OCI-LY1 (cell line): ENCODE results near the gene CACNA1D.

Experiments
- H2AFZ ChIP-seq: fragments of 200-600 bp; sonication (generic), shearing (Covaris generic); 2 replicates; pipeline ENCODE4 v1.6.0; 2014; ENCODE audit warnings: antibody characterized with exemption, mild to moderate bottlenecking, low read length
- H3F3A ChIP-seq: fragments of 200-600 bp; sonication (generic), shearing (Covaris generic); 2 replicates; pipeline ENCODE4 v1.6.0; 2014; ENCODE audit warnings: mild to moderate bottlenecking, antibody characterized with exemption, low read length, moderate library complexity; ENCODE audit not compliant: insufficient read depth
- H3K27ac ChIP-seq: fragments of 200-600 bp; sonication (generic); 2 replicates; pipeline ENCODE4 v1.5.1; 2014; ENCODE audit warnings: low read length, mixed run types, mild to moderate bottlenecking, low read depth; ENCODE audit not compliant: poor library complexity, severe bottlenecking
- H3K27me3 ChIP-seq: fragments of 200-600 bp; sonication (generic); 2 replicates; pipeline ENCODE4 v1.6.0; 2014; ENCODE audit warnings: antibody characterized with exemption, mild to moderate bottlenecking, low read length, moderate library complexity; ENCODE audit not compliant: insufficient read depth
- H3K36me3 ChIP-seq: fragments of 200-600 bp; sonication (generic); 2 replicates; pipeline ENCODE4 v1.6.1; 2014; ENCODE audit warnings: mild to moderate bottlenecking, antibody characterized with exemption, low read length, moderate library complexity, mixed read lengths; ENCODE audit not compliant: insufficient read depth
- H3K4me1 ChIP-seq: fragments of 200-600 bp; sonication (generic); 2 replicates; pipeline ENCODE4 v1.5.1; 2014; ENCODE audit warnings: mild to moderate bottlenecking, low read length, moderate library complexity; ENCODE audit not compliant: insufficient read depth, severe bottlenecking
- H3K4me2 ChIP-seq: fragments of 200-600 bp; sonication (generic), shearing (Covaris generic); 2 replicates; pipeline ENCODE4 v1.6.1; 2014; ENCODE audit warnings: low read length
- H3K4me3 ChIP-seq: fragments of 200-600 bp; sonication (generic); 2 replicates; pipeline ENCODE4 v1.5.1; 2014; ENCODE audit warnings: low read length, low read depth, mild to moderate bottlenecking, mixed read lengths; ENCODE audit not compliant: poor library complexity, severe bottlenecking
- H3K79me2 ChIP-seq: fragments of 200-600 bp; shearing (Covaris generic); 2 replicates; pipeline ENCODE4 v1.6.1; 2016; ENCODE audit warnings: mixed run types, low read length, mixed read lengths; ENCODE audit not compliant: insufficient read depth
- H3K9ac ChIP-seq: fragments of 200-600 bp; sonication (generic), shearing (Covaris generic); 2 replicates; pipeline ENCODE4 v1.6.1; 2014; ENCODE audit warnings: mild to moderate bottlenecking, low read length, mixed read lengths
- H3K9me2 ChIP-seq: fragments of 200-600 bp; sonication (generic), shearing (Covaris generic); 2 replicates; pipeline ENCODE4 v1.6.1; 2014; ENCODE audit warnings: low read depth, mild to moderate bottlenecking, low read length, mixed read lengths
- H3K9me3 ChIP-seq: fragments of 200-600 bp; shearing (Covaris generic); 2 replicates; pipeline ENCODE4 v1.6.1; 2014; ENCODE audit warnings: low read length, mixed read lengths
- H4K20me1 ChIP-seq: fragments of 200-600 bp; sonication (generic), shearing (Covaris generic); 2 replicates; pipeline ENCODE4 v1.6.0; 2016; ENCODE audit warnings: mild to moderate bottlenecking, low read length; ENCODE audit not compliant: insufficient read depth
- CTCF ChIP-seq: fragments of 200-600 bp; sonication (generic), shearing (Covaris generic); IDR thresholded peaks from 2 replicates; pipeline ENCODE4 v1.5.1; 2017; ENCODE audit warnings: mild to moderate bottlenecking, antibody characterized with exemption, low read length, moderate library complexity, mixed read lengths
- EZH2 ChIP-seq: fragments of 200-600 bp; sonication (generic), shearing (Covaris generic); IDR thresholded peaks from 2 replicates; pipeline ENCODE4 v1.8.0; 2017; ENCODE audit warnings: borderline replicate concordance, mixed run types, mild to moderate bottlenecking, antibody characterized with exemption, low read length, moderate library complexity, mixed read lengths

The CACNA1D gene

GRCh38 chr3:53674582-53674981, 180.2 kb downstream of the CACNA1D start:
- H3K9ac ChIP-seq: no peak overlapping the region
- no peaks in the 10 kb centered on the region for H3K79me2 ChIP-seq
- no peak overlapping the region for H2AFZ ChIP-seq

GRCh38 chr3:53675022-53675697, 180.7 kb downstream of the CACNA1D start:
- no peaks in the 10 kb centered on the region for H3K9me2 ChIP-seq
- H3K27ac ChIP-seq: no peak overlapping the region
- no peak overlapping the region for H3K9ac ChIP-seq
- no peaks in the 10 kb centered on the region for H3F3A ChIP-seq
- no peaks in the 10 kb centered on the region for H3K36me3 ChIP-seq
- H3K4me3 ChIP-seq: no peak overlapping the region
- no peak overlapping the region for H3K4me2 ChIP-seq
- H3K27me3 ChIP-seq: no peaks in the 10 kb centered on the region
- no peaks in the 10 kb centered on the region for H3K79me2 ChIP-seq
- H3K4me1 ChIP-seq: no peaks in the 10 kb centered on the region
- no peaks in the 10 kb centered on the region for H4K20me1 ChIP-seq
- TF ChIP-seq CTCF (no peak), EZH2 (no peak)
- no peaks in the 10 kb centered on the region for H3K9me3 ChIP-seq
- no peak overlapping the region for H2AFZ ChIP-seq

More at GRCh38 chr3:53674582-53674981, 180.2 kb downstream of the CACNA1D start:
- H3K27ac ChIP-seq: no peak overlapping the region
- no peaks in the 10 kb centered on the region for H3K4me1 ChIP-seq
- no peaks in the 10 kb centered on the region for H3K9me3 ChIP-seq
- TF ChIP-seq CTCF (no peak), EZH2 (no peak)
- H3K4me3 ChIP-seq: no peak overlapping the region
- no peaks in the 10 kb centered on the region for H3K9me2 ChIP-seq
- no peaks in the 10 kb centered on the region for H3K27me3 ChIP-seq
- H3F3A ChIP-seq: no peaks in the 10 kb centered on the region
- H4K20me1 ChIP-seq: no peaks in the 10 kb centered on the region
- H3K36me3 ChIP-seq: no peaks in the 10 kb centered on the region
- H3K4me2 ChIP-seq: no peak overlapping the region

GRCh38 chr3:53675942-53676341, 181.5 kb downstream of the CACNA1D start:
- TF ChIP-seq CTCF: no peak
- TF ChIP-seq EZH2: no peak
- Histone ChIP-seq H3K27me3 (no peaks in the 10 kb centered on the region), H3K4me2 (no peak overlapping the region), H3K27ac (no peak overlapping the region), H3K9me3 (no peaks in the 10 kb centered on the region), H3K79me2 (no peaks in the 10 kb centered on the region), H2AFZ (no peak overlapping the region), H4K20me1 (no peaks in the 10 kb centered on the region), H3K9me2 (no peaks in the 10 kb centered on the region), H3F3A (no peaks in the 10 kb centered on the region), H3K4me3 (no peak overlapping the region), H3K4me1 (no peaks in the 10 kb centered on the region), H3K9ac (no peak overlapping the region), H3K36me3 (no peaks in the 10 kb centered on the region)
